Activated CD4-positive, alpha-beta T cell treated with anti-CD3 and anti-CD28 coated beads for 24 hours (primary cell): ENCODE results near the gene CHMP2B.

Source experiments
- DNase-seq, 2 donors: peaks; one replicate each; pipeline ENCODE4 v3.0.0-alpha.2; 2020; ENCODE audit warnings: low read depth in 2 of 2

Gene CHMP2B

GRCh38 chr3:87227104-87227834 lies at the start of gene CHMP2B:
Gene CHMP2B (plus strand): TSS chr3:87227309. CDS start chr3:87227523, 214 bp downstream.
- DNase-seq: peak; percentile 84 to 86

GRCh38 chr3:87179642-87180041 lies 47.5 kb upstream of the CHMP2B start:
- no peak for DNase-seq

GRCh38 chr3:87181551-87181950 lies 45.6 kb upstream of the CHMP2B start:
- no peak for DNase-seq

- no peak for DNase-seq
Measured at GRCh38 chr3:87182023-87182422, 45.1 kb upstream of the CHMP2B start.

- no peak for DNase-seq
Measured at GRCh38 chr3:87186608-87187159, 40.4 kb upstream of the CHMP2B start.

- no peak for DNase-seq
Measured at GRCh38 chr3:87191175-87191574, 35.9 kb upstream of the CHMP2B start.

GRCh38 chr3:87191641-87192040 lies 35.5 kb upstream of the CHMP2B start:
- no peak for DNase-seq

- no peak for DNase-seq
Measured at GRCh38 chr3:87196879-87197278, 30.2 kb upstream of the CHMP2B start.

- DNase-seq: no peak
Measured at GRCh38 chr3:87197531-87197930, 29.6 kb upstream of the CHMP2B start.

GRCh38 chr3:87198774-87199173 lies 28.3 kb upstream of the CHMP2B start:
- no peak for DNase-seq

GRCh38 chr3:87199628-87200027 lies 27.5 kb upstream of the CHMP2B start:
- no peak for DNase-seq

- no peak for DNase-seq
Measured at GRCh38 chr3:87200060-87200647, 27.0 kb upstream of the CHMP2B start.

GRCh38 chr3:87201727-87202126 lies 25.4 kb upstream of the CHMP2B start:
- DNase-seq: no peak

GRCh38 chr3:87203809-87204208 lies 23.3 kb upstream of the CHMP2B start:
- no peak for DNase-seq

GRCh38 chr3:87206070-87206469 lies 21.0 kb upstream of the CHMP2B start:
- no peak for DNase-seq

GRCh38 chr3:87206635-87207034 lies 20.5 kb upstream of the CHMP2B start:
- no peak for DNase-seq

GRCh38 chr3:87207460-87207859 lies 19.6 kb upstream of the CHMP2B start:
- DNase-seq: no peak

GRCh38 chr3:87209111-87209510 lies 18.0 kb upstream of the CHMP2B start:
- no peak for DNase-seq

- no peak for DNase-seq
Measured at GRCh38 chr3:87218560-87218959, 8.5 kb upstream of the CHMP2B start.

- no peak for DNase-seq
Measured at GRCh38 chr3:87219611-87220010, 7.5 kb upstream of the CHMP2B start.

- no peak for DNase-seq
Measured at GRCh38 chr3:87225659-87226058, 1.4 kb upstream of the CHMP2B start.

- no peak for DNase-seq
Measured at GRCh38 chr3:87227835-87228144, 681 bp downstream of the CHMP2B start.

- DNase-seq: no peak
Measured at GRCh38 chr3:87228316-87228715, 1.2 kb downstream of the CHMP2B start.

- no peak for DNase-seq
Measured at GRCh38 chr3:87229113-87229512, 2.0 kb downstream of the CHMP2B start.
